Esophagus mucosa (tissue), 1 donor: ENCODE data around the gene PCDHGC5. TPM values are rescaled to one million over a fixed set of nuclear protein-coding genes. Genes with fewer than 3 reads are reported as not detected.

ENCODE experiments used
- ATAC-seq: fragments of 200-7000 bp; cut with Tn5 transposase; one replicate; pipeline ENCODE4 v1.9.1; 2020
- total RNA-seq: library from RNA; stranded (reverse); gene quantifications from one replicate; pipeline ENCODE4 v1.2.4, GENCODE V29; 2023
- donor health status: DM: yes; HTN: yes; CAD: no.

PCDHGC5 gene
- total RNA-seq, 1 donor from 2014 or later: 1.0 TPM

DNA sequence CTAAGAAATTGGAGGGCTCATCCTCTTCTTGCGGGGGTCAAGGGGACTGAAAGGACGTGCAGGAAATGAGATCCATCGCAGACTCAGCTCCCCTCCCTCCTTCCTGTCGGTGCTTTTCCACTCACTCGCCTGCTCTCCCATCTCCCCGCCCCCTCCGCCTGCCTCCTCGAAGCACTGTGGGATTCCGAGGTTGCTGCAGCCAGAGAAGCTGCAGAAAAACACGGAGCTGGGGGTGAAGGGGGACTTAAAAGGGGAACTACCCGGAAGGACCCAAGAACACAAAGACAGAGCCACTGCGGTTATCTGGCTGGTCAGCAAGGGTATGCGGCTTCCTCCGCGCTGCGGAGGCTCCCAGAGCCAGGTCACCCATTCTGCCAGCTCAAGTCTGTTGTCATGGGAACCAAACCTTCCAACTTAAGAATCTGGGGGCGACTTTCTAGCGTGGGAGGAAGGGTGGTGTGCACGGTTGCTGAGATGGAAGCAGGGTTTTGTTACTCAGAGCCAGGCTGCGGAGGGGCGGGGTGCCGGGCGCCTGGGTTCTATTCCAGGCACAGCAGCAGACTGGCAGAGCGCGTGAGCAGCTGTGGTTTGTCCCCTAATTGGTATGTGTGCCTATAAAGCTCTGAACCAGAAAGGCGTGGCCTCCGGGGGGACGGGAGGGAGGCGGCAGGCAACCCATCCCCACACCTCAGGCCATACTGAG is 24.9 kb downstream of the PCDHGC5 start:
- peak; percentile 46 for ATAC-seq

DNA sequence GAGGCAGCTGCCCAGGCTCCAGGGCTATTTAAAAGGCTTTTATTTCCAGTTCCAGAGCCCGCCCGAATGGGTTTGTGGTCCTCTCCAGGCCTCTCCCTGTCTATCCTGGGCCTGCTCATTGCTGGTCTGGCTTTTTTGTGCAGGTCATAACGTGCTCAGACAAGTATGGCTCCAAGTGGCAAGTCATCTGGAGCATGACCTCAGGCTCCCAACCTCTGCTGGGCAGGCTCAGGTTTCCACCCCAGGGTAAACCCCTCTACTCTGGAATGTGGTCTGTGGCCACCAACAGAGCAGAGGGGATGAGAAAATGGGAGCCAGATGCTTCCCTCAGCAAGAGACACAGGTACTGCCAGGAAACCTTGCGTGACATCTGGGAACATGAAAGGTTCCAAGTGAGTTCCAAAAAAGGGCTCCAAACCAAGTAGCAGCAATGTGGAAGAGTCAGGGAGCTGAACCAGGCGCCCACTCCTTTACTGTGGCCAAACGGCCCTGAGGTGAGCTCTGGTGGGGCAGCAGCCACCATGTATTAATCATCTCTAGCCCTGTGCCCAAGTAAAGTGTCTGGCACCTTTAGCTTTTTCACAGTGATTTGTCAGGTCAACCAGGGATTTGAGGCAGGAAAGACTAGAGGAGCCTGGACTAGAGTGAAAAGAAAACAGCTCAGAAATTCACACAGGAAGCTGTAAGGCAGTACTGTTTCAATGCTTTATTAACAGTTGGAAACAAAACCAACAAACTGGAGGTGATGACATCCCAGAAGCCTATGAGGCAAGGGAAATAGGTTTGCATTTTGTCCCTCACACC is 25.7 kb downstream of the PCDHGC5 start:
- peak; percentile 75 for ATAC-seq

DNA sequence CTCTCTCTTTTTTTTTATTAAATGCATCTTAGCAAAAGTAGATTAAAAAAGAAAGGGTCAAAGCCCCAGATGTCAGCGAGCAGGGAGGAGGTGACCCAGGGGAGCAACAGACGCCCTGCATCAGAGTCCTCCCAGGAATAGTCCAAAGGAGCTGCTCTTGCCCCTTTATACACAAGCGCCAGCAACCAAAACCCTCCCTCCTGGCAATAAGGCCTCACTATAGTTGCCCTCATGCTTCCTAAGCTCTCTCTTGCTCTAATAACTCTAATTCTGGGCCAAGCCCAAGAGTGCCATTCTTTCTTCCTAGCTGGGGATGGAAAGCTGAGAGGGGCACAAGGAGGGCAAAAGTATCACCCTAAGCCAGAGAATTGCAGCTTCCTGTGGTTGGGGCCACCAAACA is 26.3 kb downstream of the PCDHGC5 start:
- no peak for ATAC-seq

DNA sequence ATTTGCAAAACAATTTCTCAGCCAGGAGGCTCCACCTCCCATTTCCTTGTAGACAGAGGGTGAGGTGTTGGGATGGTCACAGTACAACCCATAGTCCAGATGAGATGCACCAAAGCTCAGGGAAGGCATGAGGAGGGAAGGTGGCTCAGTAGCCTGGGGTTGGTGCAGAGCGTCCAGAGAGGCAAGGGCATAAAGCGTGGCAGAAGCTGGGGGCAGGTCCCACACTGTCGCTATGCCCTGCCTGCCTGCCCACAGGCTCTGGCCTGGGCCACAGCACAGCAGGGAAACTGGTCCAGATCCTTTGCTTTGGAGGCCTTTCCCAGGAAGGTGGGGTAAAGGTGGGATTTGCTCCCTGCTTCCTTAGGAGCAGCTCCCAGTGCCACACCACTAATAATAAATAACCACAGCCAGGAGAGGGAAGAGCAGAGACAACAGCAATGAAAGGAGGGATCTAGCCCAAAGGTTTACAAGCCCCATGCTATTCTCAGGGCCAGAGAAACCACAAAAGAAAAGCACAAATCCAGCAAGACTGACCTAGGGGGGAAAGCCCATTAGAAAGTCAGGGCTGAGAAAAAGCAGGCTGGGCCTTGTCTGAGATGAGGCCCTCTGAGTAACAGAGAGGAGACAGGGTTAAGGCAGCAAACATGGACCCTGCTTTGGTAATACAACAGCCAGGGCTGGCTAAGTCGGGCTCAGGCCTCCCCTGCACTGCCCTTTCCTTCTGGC is 27.2 kb downstream of the PCDHGC5 start:
- no peak for ATAC-seq

DNA sequence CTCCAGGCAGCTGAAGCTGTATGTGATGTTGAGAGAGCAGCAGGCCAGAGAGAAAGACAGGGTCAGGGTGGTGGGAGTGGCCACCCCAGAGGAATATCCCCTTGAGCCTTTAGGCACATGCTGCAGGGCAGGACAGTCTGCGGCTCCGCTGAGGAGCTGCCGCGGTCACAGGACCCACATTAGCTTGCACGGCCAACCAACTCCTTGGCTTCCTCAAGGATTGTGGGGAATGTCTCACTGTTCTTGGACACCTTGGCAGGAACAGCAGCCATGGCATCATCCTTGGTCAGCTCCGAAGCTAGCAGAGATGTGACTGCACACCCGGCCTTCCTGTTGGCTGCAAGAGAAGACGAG is 27.8 kb downstream of the PCDHGC5 start:
- ATAC-seq: no peak

DNA sequence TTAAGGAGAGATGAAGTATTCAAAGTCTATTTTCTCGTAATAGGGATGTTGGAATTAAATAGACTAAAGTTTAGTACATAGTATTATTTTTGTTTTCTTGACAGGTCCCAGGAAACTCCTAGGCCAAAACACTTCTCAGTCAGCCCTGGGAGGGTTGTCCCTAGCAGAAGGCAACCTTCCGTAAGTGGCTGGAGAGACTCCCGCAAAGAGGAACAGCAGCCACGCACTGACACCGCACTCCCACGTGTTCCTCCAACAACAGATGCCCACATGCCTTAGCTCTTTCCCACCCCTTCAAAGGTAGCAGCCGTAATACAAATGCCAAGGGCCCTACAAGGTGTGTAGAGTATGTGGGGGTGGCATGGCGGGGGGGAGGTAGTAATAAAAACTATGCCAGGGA is 28.4 kb downstream of the PCDHGC5 start:
- no peak for ATAC-seq

DNA sequence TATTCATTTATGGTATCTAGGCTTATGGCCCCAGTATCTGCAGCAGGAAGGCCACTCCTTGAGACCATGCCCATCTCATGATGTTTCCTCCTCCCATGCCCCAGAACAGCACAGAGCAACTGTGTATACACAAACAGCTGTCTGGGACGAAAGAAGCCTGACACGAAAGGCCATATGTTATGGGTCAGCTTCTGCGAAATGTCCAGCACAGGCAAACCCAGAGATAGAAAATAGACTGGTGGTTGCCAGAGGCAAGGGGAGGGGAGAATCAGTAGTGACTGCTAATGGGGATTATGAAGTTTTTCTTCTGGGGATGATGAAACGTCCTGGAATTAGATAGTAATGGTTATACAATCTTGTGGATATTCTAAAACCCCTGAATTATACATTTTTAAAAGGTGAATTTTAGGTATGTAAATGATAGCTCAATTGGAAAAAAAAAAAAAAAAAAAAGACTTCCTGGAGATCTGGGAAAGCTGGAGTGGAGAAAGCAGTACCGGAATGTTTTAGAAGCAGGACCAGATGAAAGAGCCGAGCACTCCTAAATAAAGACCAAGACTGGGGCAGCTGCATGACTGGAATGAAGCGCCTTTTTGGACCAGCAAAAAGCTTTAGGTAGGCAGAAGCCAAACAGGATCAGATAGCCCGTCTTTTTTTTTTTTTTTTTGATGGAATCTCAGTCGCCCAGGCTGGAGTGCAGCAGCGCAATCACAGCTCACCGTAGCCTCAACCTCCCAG is 29.2 kb downstream of the PCDHGC5 start:
- ATAC-seq: no peak

DNA sequence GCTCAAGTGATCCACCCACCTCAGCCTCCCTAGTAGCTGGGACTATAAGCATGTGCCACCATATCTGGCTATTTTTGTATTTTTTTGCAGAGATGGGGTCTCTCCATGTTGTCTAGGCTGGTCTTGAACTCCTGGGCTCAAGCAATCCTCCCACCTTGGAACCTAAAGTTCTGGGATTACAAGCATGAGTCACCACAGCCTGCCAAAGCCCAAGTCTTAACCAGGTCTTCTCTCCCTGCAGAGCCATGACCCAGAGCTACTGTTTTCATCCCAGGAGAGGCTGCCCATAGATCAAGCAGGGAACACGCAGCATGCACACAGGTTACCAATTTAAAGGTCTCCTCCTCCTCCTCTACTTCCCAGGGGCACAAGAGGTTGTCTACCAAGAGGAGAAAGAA is 29.7 kb downstream of the PCDHGC5 start:
- ATAC-seq: no peak

DNA sequence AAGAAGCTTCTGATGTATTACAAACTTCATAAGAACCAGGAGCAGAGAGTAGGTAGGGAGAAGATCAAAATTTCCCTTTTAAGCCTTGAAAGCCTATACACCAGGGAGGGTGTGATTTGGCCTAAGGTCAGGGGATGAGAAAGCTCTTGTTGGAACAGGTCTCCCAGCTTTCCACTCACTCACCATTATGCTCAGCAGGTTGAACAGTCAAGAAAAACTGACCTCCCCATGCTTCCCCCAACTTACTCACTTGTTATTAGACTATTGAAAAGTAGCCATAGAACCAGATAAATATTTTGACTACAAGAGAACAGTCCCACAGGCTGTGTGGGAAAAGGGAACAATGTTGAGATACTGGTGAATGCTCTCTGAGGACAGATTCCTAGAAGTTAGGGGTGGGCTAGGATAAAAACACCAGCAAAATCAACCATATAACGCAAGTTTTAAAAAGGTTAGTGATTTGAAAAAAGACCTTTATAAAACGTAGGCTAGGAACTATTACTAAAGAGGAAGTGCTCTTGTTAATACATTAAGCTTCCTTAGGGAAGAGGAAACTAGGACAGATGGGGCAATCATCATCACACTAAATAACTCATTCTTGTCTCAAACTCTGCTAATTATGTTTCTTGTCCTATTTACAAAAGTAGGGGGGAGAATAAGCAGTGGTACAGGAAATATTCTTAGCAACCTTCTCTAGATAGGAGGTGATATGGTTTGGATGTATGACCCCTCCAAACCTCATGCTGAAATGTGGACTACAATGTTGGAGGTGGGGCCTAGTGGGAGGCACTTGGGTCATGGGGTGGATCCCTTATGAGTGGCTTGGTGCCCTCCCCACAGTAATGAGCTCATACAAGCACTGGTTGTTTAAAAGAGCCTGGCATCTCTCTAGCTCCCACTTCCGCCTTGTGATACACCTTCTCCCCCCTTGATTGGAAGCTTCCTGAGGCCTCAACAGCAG is 31.0 kb downstream of the PCDHGC5 start:
- ATAC-seq: peak; percentile 67

DNA sequence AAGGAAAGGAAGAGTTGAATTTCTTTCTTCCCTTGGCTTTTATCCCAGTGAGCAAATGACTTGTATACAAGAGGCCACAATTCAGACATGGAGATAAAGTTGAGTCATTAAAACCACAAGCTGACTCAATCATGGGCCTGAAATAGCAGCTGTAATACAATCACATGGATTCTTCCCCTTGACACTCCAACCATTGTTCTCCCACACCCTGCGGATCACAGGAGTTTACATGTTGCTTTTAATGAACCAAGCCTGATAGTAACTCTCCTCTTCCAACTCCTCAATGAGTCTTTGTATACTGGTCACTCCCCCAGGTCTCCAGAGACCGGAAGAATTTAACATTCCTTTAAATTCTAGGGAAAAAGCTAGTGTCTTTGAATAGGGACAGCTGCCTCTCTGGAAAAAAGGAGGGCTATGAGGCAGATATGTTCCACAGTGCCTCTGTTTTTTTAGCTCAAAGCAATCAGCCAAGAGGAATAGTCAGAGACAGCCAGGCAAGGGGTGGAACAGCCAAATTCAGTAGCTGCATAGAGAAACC is 32.4 kb downstream of the PCDHGC5 start:
- peak; percentile 85 for ATAC-seq

DNA sequence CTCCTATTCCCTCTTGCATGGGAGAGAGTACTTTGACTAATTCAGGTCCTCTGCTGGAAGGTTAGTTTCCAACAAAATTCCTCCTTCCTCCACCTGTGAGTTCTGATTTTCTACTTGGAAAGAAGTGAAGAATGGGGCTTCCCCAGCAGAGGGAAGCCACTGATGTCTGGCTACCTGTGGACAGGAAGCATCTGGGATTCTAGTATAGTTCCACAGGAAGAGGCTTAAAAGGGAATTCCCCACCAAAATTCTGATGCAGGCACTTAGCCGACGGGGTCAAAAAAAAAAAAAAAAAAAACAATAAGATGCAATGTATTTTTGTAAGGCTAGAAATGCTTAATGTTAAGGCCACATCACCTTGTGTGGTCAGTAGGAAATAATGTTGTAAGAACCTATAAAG is 33.4 kb downstream of the PCDHGC5 start:
- no peak for ATAC-seq

DNA sequence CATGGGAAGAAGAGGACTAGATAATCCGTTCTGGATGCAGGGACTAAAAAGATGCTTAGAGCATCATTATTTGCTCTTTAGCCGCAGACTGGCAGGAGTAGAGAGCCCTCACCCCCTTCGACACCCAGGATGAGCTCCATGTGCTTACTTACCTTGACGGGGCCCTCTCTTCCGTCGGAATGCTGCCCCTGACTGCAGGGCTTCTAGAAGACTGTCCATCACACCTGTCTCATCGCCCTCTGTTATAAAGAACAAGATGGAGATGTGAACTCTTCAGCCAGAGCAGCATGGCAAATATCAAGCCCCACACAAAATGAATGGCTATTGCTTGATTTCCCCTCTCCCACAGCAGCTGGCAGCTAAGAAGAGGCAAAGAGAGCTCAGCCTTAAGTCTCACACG is 35.1 kb downstream of the PCDHGC5 start:
- no peak for ATAC-seq

DNA sequence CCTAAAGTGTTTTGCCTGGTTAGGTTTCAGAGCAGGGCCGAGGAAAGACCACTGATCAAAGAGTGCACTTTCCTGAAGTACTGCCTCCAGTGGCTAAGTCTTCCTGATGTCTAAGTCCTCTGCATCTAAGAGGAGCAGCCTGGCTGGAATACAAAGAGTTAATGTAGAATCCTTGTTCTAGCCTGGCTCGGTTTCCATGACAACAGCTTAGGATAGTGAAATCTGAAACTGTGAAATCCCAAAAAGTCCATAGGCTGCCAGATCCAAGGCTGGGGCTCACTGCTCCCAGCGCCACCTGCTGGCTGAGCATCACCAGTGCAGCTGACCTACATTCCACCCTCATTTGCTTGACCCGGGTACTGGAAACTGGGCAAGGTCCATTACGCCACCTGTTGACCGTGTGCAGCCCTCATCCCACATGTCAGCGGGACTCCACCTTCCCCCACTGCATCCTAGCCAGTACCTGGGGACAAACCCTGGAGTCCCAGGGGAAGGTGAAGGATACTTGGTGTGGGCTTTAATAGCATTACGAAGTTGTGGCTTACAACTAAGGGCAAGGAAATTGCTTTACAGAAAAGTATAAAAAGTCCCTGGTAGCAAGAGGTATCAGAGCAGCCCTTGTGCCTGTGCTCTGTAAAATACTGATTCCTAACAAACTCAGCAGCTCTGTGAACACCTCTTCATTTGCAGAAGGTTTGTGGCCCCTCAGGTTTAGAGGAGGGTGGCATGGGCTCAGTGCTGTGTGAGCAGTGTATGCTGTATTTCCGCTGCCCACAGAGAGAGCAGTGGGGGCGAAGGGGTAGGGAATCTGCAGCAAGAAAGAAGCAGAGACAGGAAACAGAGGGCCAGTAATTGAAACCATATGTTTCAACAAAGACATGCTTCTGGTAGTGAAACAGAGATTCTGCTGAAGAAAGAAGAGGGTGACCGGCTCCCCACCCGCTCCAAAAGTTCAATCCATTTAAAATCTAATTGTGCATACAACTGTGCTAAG is 36.0 kb downstream of the PCDHGC5 start:
- peak; percentile 83 for ATAC-seq

DNA sequence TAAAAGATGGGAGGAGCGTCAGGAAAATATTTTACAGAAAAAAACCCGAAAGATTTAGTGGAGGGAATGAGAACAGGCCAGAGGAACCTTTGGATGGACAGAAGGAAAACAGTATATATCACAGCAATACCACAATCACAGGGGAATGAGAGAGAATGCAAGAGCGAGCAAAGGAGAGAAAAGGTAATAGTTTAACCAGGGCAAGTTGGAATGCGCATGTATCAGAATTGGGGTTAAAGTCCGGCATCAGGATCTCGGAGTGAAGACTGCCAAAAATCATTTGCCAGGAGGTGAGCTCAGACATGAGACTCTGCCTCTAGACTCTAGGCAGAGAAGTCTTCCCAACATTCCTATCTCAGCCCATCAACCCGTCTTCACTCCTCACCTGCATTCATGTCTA is 36.8 kb downstream of the PCDHGC5 start:
- ATAC-seq: no peak

DNA sequence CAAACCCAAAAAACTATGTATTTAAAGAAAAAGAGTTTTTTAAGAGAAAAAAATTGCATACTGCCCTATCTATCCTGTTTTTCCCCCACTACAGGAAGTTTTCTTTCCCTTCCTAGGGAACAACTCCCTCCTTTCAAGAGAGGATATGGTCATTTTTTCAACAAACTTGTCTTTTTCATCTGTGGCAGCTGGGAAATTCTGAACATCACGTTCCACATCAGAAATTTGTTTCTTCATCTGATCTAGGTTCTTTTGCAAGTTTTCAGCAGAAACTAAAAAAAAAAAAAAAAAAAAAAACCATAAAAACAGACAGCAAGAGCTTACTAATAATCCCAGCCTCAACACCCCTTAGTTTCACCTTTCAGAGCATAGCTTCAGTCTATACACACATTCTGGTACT is 38.5 kb downstream of the PCDHGC5 start:
- no peak for ATAC-seq

DNA sequence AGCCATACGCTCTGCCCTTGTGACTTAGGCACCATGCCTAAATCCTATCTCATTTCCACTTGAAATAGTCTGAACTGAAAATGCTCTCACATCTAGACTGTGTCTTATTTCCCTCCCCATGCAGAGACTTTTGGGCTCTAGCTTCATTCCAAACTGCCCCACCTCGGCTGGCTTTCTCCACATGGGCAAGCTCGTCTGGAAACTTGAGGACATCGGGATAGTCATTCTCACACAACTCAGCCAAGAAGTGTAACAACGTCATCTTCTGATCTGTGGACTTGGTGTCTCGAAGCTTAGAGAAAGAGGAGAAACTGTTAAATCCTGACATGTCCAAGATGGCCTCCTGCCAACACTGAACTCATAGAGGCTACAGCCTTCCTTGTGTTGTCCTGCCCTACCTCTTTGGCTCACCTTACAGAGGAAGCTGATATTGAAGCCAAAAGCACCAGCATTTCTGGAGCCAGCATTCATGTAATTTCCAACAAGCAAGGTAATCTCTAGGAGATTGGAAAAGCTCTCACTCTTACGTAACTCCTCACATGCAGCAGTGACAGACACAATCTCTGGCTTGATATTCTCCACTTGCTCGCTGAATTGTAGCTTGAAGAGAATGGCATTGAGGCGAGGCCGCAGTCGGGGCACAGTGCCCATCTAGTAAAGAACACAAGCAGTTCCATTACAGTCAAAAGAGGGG is 39.6 kb downstream of the PCDHGC5 start:
- peak; percentile 17 for ATAC-seq

DNA sequence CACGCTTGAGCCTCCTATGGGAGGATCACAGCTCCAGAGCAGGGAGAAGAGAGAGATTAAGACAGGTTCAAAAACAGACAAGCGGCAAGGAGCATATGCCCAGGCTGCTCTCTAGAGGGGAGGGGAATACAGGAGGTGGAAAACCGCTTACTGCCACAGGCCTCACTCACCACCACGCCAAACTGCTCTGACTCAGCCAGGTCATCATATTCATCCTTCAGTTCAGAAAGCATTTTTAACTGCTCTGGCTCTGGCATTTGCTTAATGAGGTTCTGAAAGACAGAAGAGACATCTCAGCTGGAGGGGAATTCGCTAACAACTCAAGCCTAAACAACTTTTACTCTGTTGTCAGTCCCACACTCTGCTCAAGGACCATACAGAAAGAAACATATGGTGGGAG is 40.1 kb downstream of the PCDHGC5 start:
- peak; percentile 52 for ATAC-seq

DNA sequence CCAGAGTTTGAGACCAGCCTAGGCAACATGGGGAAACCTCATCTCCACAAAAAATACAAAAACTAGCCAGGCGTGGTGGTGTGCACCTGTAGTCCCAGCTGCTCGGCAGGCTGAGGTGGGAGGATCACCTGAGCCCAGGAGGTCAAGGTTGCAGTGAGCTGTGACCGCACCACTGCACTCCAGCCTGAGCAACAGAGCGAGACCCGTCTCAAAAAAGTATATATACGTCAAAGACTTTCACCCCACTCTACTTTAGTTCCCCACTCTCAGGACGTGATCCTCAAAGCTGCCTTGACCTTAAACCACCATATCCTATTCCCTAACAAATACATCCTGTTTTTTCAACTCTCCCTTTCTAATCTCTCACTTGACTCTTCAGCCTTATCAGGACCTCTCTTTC is 41.0 kb downstream of the PCDHGC5 start:
- no peak for ATAC-seq

DNA sequence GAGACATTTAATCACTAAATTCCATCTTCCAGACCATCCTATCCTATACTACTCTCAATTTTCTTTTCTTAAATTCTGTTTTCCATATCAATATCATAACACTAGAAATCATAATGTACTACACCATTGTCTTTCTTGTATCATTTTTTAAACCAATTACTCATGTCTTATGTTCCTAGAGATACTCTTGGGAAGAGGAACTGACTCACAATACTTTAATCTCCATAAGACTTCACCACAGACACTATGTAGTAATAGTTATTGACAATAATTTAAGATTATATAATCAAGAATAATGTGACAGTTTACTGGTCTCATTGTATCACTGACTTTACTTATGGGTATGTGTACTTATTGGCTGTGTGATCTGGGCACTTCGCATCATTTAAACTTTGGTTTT is 43.8 kb downstream of the PCDHGC5 start:
- ATAC-seq: no peak

DNA sequence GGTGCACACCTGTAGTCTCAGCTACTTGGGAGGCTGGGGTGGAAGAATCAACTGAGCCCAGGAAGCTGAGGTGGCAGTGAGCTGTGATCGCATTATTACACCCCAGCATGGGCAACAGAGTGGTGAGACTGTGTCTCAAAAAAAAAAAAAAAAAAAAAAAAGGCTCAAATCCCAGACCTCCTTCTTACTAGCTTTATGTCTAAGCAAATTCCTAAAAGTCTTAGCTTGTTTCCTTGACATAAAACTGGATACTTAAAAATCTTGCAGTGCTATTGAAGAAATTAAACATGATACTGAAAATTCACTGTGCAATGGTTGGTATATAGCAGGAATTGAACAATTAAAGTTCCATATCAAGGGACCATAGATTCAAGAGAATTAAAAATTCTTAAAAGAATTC is 45.0 kb downstream of the PCDHGC5 start:
- ATAC-seq: no peak
